Keratinocyte (primary cell): Measurements from ENCODE around the gene PCCA.
"Not testable (repeated sequence)": the region's sequence is repeated elsewhere in the genome, so short reads cannot be mapped to it uniquely, and the experiment has no call there.

Experiments used
- CTCF ChIP-seq, 3 experiments: IDR thresholded peaks in 1 of 3; conservative IDR thresholded peaks in 1 of 3; optimal IDR thresholded peaks in 1 of 3; 2 replicates in 2 of 3; 3 replicates in 1 of 3; pipeline versions ENCODE3 to v1.5.1; 2011; ENCODE audit warnings: low read length in 3 of 3, mild to moderate bottlenecking in 3 of 3, moderate library complexity in 2 of 3, control low read depth in 1 of 3, inconsistent platforms in 1 of 3; ENCODE audit not compliant: insufficient read depth in 2 of 3; ENCODE audit errors: extremely low read depth in 1 of 3
- EZH2 ChIP-seq: IDR thresholded peaks from one replicate; pipeline ENCODE4 v1.6.1; 2012; ENCODE audit warnings: inconsistent platforms, mild to moderate bottlenecking, low read length, moderate library complexity

GRCh38 chr13:100083401-100083800 lies 5.5 kb upstream of the PCCA start:
- not testable (repeated sequence) for TF ChIP-seq CTCF (optimal IDR thresholded peaks at IDR 0.05 in 1 of 3, IDR thresholded peaks at IDR 0.05 in 1 of 3, conservative IDR thresholded peaks at IDR 0.05 in 1 of 3; ENCODE audit: extremely low read depth in 1 of 3, insufficient read depth in 2 of 3, low read length in 3 of 3); EZH2
